ENCODE measurements around the gene NAPEPLD.

DNA sequence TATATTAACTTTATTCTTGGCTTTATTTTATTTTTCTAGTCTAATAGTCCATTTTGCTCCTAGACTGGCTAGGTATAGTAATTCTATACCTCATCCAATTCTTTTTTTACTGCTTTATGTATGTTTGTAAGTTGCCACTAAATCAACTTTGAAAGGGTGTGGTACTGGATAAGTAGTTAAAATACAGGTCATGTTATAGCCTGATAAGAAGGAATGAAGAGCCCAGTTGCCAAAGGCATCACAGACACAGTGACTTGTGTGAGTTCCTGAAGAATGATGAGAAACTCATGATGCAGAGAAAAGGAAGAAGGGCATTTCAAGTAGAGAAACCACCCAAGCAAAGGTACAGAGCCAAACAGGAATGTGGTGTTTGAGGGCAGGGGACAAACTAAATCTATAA is 27.3 kb downstream of the NAPEPLD start:
- no peak for TF ChIP-seq CTCF (conservative IDR thresholded peaks at IDR 0.05; ENCODE audit: low read depth, low read length)
- no peak for TF ChIP-seq EZH2 (IDR thresholded peaks at IDR 0.05; ENCODE audit: borderline replicate concordance, low read depth, low read length, poor library complexity, severe bottlenecking)
